HepG2 (cell line): Measurements from ENCODE around the gene KRTAP5-2. TPM values are rescaled to one million over a fixed set of nuclear protein-coding genes. Genes with fewer than 3 reads are reported as not detected.

Experiments used
- ATAC-seq: fragments of 200-7000 bp; cut with Tn5 transposase; 3 replicates; pipeline ENCODE4 v1.9.1; 2020; ENCODE audit warnings: mild to moderate bottlenecking, moderate library complexity
- BruUV-seq: library from RNA; stranded (reverse); fragments of 400-500 nt; replicated peaks from 2 replicates; lab custom pipeline; 2021; lab: Mats Ljungman, UMichigan
- CTCF ChIA-PET: fragments of 300-600 bp; formaldehyde crosslinking; extraction: SDS; loops from one replicate; lab custom pipeline; 2021; ENCODE audit warnings: low total read pairs, inconsistent platforms, low intra/inter-chr PET ratio; lab: Yijun Ruan, JAX
- POLR2A ChIA-PET: fragments of 350-600 bp; sonication (Branson Sonifier 250); formaldehyde crosslinking; loops from one replicate; lab custom pipeline; 2020; ENCODE audit warnings: antibody characterized with exemption, inconsistent platforms; lab: Yijun Ruan, JAX
- DNase-seq: peaks from one replicate; pipeline ENCODE4 v3.0.0-alpha.2; 2015; ENCODE audit warnings: low spot score
- FAIRE-seq: peaks from 3 replicates; lab custom pipeline; 2011; peaks lifted over from hg19 to GRCh38; lab: Jason Lieb, UNC
- H2AFZ ChIP-seq: one replicate; pipeline ENCODE4 v1.6.1; 2011; ENCODE audit warnings: low read length, inconsistent platforms
- H3K27ac ChIP-seq: fragments of 300-600 bp; 3 replicates; pipeline ENCODE4 v1.8.0; 2011; ENCODE audit warnings: mixed run types, mild to moderate bottlenecking, mixed read lengths, low read length, inconsistent platforms; ENCODE audit not compliant: insufficient read depth; ENCODE audit errors: extremely low read length
- H3K27me3 ChIP-seq, 2 experiments: fragments of 200-600 bp in 1 of 2; 2 replicates in 1 of 2; 3 replicates in 1 of 2; pipeline versions ENCODE4 v1.6.0 to v1.8.0; 2011; ENCODE audit warnings: low read length in 2 of 2, mild to moderate bottlenecking in 2 of 2, moderate library complexity in 2 of 2, inconsistent platforms in 1 of 2; ENCODE audit not compliant: insufficient read depth in 2 of 2, control insufficient read depth in 1 of 2
- H3K36me3 ChIP-seq, 2 experiments: fragments of 200-600 bp in 1 of 2; replicated peaks in 1 of 2; 2 replicates in 1 of 2; 3 replicates in 1 of 2; pipeline versions ENCODE4 v1.5.1 to v1.8.0; 2011; ENCODE audit warnings: low read length in 2 of 2, inconsistent platforms in 1 of 2; ENCODE audit not compliant: insufficient read depth in 2 of 2, control insufficient read depth in 1 of 2
- H3K4me1 ChIP-seq: 2 replicates; pipeline ENCODE4 v1.5.1; 2012; ENCODE audit warnings: low read length, inconsistent platforms; ENCODE audit not compliant: insufficient read depth
- H3K4me2 ChIP-seq: 2 replicates; pipeline ENCODE4 v1.6.0; 2011; ENCODE audit warnings: low read depth, low read length, inconsistent platforms
- H3K4me3 ChIP-seq, 3 experiments: fragments of 200-600 bp in 1 of 3; sonication (generic), shearing (Covaris generic) in 1 of 3; replicated peaks in 1 of 3; 2 replicates each; pipeline ENCODE4 v1.5.1; 2011 to 2016; ENCODE audit warnings: low read length in 3 of 3, inconsistent platforms in 2 of 3, low read depth in 2 of 3, mild to moderate bottlenecking in 2 of 3, control low read depth in 1 of 3, mixed read lengths in 1 of 3; ENCODE audit not compliant: insufficient read depth in 1 of 3
- H3K79me2 ChIP-seq: one replicate; pipeline ENCODE4 v1.6.1; 2011; ENCODE audit warnings: low read length, inconsistent platforms; ENCODE audit not compliant: insufficient read depth
- H3K9ac ChIP-seq: 2 replicates; pipeline ENCODE4 v1.6.0; 2011; ENCODE audit warnings: mild to moderate bottlenecking, low read depth, low read length, inconsistent platforms; ENCODE audit not compliant: insufficient read depth
- H3K9me3 ChIP-seq: 2 replicates; pipeline ENCODE4 v1.5.1; 2012; ENCODE audit warnings: mild to moderate bottlenecking, low read length
- H4K20me1 ChIP-seq: 2 replicates; pipeline ENCODE4 v1.6.0; 2011; ENCODE audit warnings: inconsistent platforms, mild to moderate bottlenecking, low read length, moderate library complexity; ENCODE audit not compliant: insufficient read depth
- AGO1 ChIP-seq: fragments of 200-400 bp; formaldehyde crosslinking; IDR thresholded peaks from 2 replicates; pipeline ENCODE4 v1.6.1; 2017; ENCODE audit warnings: mild to moderate bottlenecking, low read depth, low read length, moderate library complexity; ENCODE audit not compliant: poor library complexity, severe bottlenecking
- EED ChIP-seq: sonication (generic); formaldehyde crosslinking; IDR thresholded peaks from 2 replicates; pipeline ENCODE4 v1.5.0; 2020; ENCODE audit warnings: mild to moderate bottlenecking, missing genetic modification reagents
- FOXO1 ChIP-seq: sonication (generic); formaldehyde crosslinking; IDR thresholded peaks from 2 replicates; pipeline ENCODE4 v1.4.0; 2020; ENCODE audit warnings: missing genetic modification reagents
- THAP9 ChIP-seq: sonication (generic); formaldehyde crosslinking; IDR thresholded peaks from 2 replicates; pipeline ENCODE4; 2020; ENCODE audit warnings: missing genetic modification reagents, mild to moderate bottlenecking, borderline replicate concordance
- WGBS: methylation state at CpG from one replicate; pipeline ENCODE4 v1.1.6; 2017; ENCODE audit warnings: low lambda C conversion rate; 5-methylcytosine and 5-hydroxymethylcytosine counted together
- in situ Hi-C: cut with HindIII; loops from 2 replicates; pipeline ENCODE4 v1.10.0; 2017; ENCODE audit warnings: low pct_unique_long_range_greater_than_20kb; ENCODE audit not compliant: extremely low pct_ligation_motif_present
- intact Hi-C: fragments of 100-400 bp; cut with micrococcal nuclease; formaldehyde crosslinking; loops from one replicate; pipeline ENCODE4 v1.10.0; 2022; ENCODE audit not compliant: unreplicated experiment
- polyA plus RNA-seq, 8 experiments: library from polyadenylated mRNA; depleted of rRNA in 3 of 8; stranded (reverse) in 7 of 8; unstranded in 1 of 8; fragments of >200 nt; fragmentation: Illumina TruSeq in 4 of 8; extraction: Trizol in 4 of 8; gene quantifications; 2 replicates each; pipeline versions ENCODE4 v1.2.1 to v1.2.3, GENCODE V29; 2011 to 2016; ENCODE audit warnings: low read depth in 4 of 8, missing spikeins in 1 of 8, mixed read lengths in 1 of 8; ENCODE audit not compliant: insufficient read depth in 1 of 8
- total RNA-seq, 5 experiments: library from RNA; depleted of rRNA; stranded (reverse); fragments of >200 nt; fragmentation: Illumina TruSeq; extraction: Trizol; gene quantifications; 2 replicates each; pipeline ENCODE4 v1.2.3, GENCODE V29; 2016; ENCODE audit warnings: low read depth in 1 of 5
- TF ChIP-seq, protein P1 (sequence below): sonication (generic); formaldehyde crosslinking; IDR thresholded peaks from 2 replicates; pipeline ENCODE4 v1.9.0; 2021; ENCODE audit warnings: missing genetic modification reagents, borderline replicate concordance

Gene KRTAP5-2
- total and polyA plus RNA-seq, 2 of the 13 experiments (the other 11 are each of a cell fraction or from before 2014, with no cell fraction given) = not detected

DNA sequence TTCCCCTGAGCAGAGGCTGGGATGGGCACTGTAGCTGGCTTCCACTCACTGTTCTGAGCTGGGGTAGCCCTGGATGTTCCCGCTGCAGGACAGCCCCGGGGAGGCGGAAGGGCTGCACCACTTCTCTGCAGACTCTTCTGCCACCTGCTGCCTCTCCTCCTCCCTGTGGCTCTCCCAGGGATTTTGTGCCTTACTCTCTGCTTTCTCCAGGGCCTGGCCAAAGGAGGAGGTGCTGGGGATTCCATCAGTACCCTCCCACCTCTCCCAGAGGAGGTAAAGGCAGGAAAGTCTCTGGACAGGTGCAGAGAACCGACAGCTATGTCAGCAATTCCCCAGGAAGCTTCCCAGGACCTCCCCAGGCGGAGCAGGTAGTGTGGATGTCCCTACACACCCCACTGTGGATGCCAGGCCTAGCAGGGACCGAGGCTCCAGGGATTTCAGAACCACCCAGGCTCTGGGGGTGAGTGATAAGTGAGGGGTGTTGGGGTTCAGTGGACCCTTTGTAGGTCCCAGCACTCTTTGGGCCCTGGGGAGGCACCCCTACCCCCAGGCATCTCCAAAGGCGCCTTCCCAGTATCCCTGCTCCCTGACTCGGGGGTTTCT is 37.3 kb downstream of the KRTAP5-2 start (continued):
- TF ChIP-seq, protein P1, sequence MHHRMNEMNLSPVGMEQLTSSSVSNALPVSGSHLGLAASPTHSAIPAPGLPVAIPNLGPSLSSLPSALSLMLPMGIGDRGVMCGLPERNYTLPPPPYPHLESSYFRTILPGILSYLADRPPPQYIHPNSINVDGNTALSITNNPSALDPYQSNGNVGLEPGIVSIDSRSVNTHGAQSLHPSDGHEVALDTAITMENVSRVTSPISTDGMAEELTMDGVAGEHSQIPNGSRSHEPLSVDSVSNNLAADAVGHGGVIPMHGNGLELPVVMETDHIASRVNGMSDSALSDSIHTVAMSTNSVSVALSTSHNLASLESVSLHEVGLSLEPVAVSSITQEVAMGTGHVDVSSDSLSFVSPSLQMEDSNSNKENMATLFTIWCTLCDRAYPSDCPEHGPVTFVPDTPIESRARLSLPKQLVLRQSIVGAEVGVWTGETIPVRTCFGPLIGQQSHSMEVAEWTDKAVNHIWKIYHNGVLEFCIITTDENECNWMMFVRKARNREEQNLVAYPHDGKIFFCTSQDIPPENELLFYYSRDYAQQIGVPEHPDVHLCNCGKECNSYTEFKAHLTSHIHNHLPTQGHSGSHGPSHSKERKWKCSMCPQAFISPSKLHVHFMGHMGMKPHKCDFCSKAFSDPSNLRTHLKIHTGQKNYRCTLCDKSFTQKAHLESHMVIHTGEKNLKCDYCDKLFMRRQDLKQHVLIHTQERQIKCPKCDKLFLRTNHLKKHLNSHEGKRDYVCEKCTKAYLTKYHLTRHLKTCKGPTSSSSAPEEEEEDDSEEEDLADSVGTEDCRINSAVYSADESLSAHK = no peak
- TF ChIP-seq EED (no peak), FOXO1 (CRISPR knock-in tag) (no peak)

DNA sequence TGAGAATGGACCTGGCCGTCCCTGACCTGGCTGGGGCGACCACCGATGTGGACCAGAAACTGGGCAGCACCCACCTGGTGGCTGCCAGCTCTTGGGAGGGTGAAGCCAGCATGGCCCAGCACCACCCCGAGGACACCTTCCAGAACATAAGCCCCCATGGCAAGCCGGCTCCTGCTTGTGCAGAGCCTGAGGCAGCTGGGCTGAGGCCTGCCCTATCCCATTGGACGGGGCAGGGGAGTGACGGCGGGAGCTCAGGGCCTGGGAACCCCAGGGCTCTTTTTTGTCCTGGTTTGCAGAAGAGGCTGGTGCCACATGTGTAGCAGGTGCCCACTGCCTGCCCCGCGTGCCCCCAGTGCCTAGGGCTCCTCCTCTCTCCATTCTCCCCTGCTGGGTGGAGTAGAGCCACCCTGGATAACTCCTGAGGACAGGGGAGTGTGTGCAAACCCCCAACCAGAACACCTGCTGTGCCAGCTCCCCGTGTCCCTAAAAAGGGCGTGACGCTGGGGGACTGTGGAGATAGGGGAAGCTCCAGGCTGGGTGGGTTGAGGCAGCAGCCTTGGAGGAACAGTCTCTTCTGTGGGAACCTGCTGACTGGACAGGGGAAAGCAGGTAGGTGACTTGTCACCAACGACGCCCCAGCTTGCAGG is 38.0 kb downstream of the KRTAP5-2 start:
- no peaks in the 10 kb centered on the region for H3K27me3 ChIP-seq
- DNase-seq (no peak), FAIRE-seq (no peak), ATAC-seq (no peak)
- H3K4me1 ChIP-seq = no peaks in the 10 kb centered on the region
- intact Hi-C loops (no loop called here), in situ Hi-C loops (no loop called here)
- 92% methylated on average over 11 of the region's 15 CpGs for WGBS
- H4K20me1 ChIP-seq = peaks cover 4% of the 10 kb centered on the region; the same call in 1 of the 2 replicates
- H2AFZ ChIP-seq = no peak overlapping the region
- no peaks in the 10 kb centered on the region for H3K79me2 ChIP-seq
- CTCF ChIA-PET = no interaction called here
- peaks cover 0 to 1% of the 10 kb centered on the region in 2 experiments; a peak in 1 of 5 replicates for H3K36me3 ChIP-seq
- H3K9me3 ChIP-seq = no peaks in the 10 kb centered on the region
- no TSS peak for BruUV-seq
- H3K4me2 ChIP-seq = no peak overlapping the region
- TF ChIP-seq THAP9 (CRISPR knock-in tag) = no peak
- peak; percentile 2 for TF ChIP-seq AGO1
- H3K27ac ChIP-seq = no peak overlapping the region
- POLR2A ChIA-PET = no interaction called here
- H3K4me3 ChIP-seq = no peak overlapping the region
- no peak overlapping the region for H3K9ac ChIP-seq
